ENCODE data around the gene ASTE1.
"Not testable (repeated sequence)": the region's sequence is repeated elsewhere in the genome, so short reads cannot be mapped to it uniquely, and the experiment has no call there.

ASTE1 gene

DNA sequence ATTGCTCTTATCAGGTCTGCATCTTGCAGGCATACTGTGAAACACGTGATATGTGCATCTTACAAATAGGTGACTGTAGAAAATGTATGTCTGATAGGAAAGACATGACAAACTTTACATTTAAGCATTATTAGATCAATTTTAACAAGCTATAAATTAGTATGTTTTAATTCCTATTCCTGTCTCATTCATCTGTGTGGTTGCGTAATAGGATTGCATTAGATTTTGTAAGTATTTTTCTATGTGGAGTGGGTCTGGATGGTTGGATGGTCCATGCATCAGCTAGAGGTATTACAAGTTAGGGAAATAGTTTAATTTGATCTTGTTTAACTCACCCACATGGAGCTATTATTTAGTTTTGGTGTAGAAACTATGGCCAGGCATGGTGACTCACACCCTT is 18.8 kb downstream of the ASTE1 start:
- DNase-seq: no peak

DNA sequence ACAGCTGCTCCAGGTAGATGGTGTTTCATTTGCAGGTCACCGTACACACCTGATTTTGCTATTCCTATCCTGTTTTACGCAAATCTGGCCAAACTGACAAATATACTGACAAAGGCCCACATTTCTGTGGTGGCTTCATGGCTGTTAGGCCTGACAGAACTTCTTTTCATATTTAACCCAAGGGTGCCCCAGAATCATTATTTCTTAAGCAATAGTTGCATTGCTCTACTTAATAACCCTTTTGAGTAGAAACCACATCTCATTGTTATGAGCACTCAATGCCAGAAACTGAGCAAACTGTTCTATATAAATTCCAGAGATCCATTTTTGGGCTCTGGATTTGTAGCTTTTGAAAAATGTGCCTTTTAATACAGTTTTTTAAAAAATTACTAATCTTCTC is 19.4 kb downstream of the ASTE1 start:
- DNase-seq: no peak

DNA sequence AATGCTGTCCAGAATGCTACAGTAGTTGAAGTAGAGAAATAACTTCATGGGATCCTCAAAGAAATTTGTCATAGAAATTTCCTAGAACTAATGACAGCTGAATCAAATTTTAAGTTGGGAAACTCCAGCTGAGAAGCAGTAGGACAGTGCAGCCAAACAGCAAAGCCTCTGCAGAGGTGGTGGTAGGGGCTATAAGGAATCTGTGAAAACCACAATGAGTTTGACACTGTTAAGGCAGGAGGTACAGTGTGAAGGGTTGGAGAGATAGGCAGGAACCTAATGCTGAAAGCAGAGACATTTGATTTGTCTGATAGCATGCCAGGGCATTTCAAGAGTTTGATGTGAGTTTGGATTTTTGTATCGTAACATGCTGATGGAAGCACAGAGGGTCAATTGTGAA is 22.0 kb downstream of the ASTE1 start:
- no peak for DNase-seq

DNA sequence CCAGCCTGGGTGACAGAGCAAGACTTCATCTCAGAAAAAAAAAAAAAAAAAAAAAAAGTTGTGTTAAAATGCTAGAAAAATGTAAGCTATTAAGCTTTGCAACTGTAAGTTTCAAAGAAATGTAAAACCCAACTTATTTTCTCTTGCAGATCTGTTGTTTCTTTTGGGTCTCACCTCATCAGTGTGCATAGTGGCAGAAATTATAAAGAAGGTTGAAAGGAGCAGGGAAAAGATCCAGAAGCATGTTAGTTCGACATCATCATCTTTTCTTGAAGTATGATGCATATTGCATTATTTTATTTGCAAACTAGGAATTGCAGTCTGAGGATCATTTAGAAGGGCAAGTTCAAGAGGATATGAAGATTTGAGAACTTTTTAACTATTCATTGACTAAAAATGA is 25.6 kb downstream of the ASTE1 start:
- no peak for DNase-seq

DNA sequence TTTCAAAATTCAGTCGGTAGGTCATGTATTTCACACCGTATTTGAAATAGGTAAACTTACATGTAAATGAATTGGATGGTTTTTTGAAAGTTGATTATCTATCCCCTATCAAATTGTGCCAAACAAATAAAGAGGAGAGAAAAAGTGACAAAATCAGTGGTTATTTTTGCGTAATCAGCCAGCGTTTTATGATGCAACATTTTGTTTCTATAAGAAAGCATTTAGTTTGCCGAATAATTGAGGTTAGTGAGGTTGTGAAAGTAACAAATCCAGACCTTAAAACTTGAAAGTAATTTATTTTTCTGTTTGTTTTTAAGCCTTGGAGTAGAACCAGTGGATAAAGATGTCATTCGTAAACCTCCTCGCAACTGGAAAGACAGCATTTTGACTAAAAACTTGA is 29.3 kb downstream of the ASTE1 start:
- no peak for DNase-seq

DNA sequence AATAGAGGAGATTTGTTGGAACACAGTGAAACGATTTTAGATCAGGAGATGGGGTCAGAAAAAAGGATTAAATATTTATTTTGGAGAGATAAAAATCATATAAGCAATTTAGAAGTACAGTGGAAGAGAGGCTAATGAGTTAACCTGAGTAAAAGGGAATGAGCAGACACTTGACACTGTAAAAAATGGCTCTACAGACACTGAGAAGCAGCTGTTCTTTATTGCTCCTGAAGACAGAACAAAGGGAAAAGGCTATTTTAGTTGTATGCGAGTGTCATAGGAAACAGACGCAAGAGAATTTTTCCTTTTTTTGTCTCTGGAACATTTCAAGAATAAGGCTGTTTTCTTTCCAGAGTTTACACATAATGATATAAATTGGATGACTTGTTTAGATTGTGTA is 34.3 kb downstream of the ASTE1 start:
- no peak for DNase-seq

DNA sequence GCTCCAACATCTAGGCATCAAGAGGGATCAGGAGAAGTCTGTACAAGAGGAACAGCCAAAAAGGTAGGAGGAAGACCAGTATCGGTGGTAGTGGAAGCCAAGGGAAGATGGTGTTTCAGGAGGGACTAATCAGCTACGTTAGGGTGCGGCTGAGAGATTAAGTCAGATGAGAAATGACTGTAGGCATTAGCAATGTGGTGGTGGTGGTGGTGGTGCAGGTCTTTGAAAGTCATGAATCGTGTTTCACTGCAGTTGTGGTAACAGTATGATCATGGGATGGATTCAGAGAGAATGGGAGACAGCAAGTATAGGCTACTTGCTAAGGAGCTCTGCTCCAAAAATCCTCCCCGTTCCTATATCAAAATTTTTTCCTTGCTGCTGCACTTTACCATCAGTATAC is 35.5 kb downstream of the ASTE1 start:
- no peak for DNase-seq

DNA sequence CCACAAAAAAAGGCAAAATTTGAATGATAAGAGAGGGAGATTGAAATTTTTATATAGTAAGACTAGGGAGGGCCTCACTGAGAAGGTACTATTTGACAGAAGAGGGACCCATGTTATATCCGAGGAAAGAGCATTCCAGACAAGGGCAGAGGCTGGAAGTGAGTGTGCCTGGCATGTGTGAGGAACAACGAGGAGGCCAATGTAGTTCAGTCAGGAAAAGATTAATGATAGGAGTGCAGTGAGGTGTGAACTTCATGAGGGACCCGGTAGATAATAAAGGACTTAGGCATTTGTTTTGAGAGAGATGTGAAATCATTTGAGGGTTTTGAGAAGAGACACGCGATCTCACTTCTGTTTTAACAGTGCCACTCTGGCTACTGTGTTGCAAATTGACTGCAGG is 36.3 kb downstream of the ASTE1 start:
- DNase-seq: no peak

DNA sequence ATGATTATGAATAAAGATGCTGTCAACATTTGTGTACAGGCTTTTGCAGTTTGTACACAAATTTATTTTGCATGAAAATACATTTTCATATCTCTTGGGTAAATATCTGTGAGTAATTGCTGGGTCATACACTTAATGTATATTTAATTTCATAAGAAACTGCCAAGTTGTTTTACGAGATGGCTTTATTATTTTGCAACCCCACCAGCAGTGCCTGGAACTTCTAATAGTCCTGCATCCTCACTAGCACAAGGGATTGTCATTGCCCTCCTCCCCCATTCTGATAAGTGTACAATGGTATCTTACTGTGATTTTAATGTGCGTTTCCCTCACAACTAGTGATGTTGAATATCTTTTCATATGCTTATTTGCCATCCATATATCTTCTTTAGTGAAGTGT is 45.2 kb downstream of the ASTE1 start:
- no peak for DNase-seq

DNA sequence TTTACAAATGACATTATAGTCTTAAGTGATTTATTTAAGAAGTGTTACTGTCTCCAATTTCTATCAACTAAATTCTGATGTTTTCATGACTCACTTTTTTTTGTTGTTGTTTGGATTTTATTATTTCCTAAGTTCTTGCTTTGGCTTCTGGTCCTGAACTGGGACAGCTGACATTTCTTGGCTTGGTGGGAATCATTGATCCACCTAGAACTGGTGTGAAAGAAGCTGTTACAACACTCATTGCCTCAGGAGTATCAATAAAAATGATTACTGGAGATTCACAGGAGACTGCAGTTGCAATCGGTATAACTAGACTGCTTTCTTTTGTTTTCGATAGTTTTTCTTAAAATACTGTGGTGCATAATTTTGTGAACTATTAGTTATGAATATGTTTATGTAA is 47.5 kb downstream of the ASTE1 start:
- DNase-seq: no peak

DNA sequence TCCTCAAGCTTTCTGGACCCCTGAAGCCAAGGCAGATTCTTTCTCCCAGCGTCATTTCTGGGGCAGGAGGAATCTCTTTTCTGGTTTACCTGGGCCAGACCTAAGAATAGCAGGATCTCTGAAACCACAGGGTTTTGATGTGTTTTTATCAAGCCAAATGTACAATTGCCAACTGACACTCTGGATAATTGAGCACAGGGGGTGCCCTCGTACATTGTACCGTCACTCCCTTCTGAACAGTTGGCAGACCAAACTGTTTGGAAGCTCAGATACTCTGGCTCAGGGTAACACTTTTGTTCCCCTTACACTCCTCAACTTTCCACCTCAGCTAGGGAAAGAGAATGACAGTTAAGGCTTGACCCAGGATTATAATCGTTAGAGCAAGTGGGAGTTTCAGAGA is 49.9 kb downstream of the ASTE1 start:
- no peak for DNase-seq

DNA sequence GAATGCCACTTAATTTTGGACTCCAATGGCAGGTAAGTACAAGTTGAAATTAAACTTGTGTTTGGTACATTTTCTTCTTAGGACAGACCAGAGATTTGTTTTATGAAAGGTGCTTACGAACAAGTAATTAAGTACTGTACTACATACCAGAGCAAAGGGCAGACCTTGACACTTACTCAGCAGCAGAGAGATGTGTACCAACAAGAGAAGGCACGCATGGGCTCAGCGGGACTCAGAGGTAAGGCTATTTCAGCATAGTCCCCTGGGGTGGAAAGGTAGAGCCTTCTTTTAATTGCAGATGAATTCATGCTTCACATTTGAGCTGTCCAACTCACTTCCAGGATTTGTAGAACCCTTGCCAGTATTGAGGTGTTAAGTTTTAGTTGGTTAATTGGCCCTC is 51.4 kb downstream of the ASTE1 start:
- DNase-seq: no peak

DNA sequence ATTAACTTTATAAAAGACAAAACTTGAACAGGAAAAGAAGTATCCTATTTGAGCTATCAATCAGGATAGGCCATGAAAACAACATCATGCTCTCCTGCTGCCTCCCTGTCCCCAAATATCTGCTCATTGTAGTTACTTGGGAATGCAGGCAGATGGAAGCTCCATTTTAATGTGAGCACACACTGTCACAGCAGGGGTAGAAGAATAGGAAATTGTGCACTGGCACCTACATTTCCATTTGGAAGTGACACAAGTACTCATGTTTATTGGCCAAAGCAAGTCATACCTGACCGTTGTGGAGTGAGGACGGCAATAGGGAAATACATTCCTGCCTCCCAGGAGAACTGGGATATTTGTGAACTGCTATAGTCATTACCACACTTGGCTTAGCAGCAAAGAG is 52.4 kb downstream of the ASTE1 start:
- no peak for DNase-seq

DNA sequence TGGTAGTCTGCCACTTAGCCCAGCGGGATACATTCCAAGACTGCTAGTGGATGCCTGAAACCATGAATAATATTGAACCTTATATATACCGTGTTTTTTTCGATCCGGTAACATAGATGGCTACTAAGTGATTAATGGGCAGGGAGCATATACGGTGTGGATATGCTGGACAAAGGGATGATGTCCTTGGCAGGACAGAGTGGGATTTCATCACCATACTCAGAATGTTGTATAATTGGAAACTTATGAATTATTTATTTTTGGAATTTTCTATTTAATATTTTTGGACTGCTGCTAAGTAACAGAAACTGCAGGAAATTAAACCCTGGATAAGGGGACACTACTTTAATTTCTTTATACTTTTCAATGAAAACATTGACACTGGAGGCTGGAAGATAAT is 53.2 kb downstream of the ASTE1 start:
- DNase-seq: no peak

DNA sequence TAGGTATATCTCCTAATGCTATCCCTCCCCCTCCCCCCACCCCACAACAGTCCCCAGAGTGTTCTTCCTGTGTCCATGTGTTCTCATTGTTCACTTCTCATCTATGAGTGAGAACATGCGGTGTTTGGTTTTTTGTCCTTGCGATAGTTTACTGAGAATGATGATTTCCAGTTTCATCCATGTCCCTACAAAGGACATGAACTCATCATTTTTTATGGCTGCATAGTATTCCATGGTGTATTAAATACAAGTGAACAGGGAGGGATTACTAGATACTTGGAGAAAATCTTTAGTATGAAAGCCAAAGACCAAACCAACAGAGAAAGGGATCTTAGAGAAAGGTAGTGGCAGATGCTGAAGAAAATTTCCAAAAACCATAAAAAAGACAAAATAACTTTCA is 54.0 kb downstream of the ASTE1 start:
- DNase-seq: not testable (repeated sequence)

DNA sequence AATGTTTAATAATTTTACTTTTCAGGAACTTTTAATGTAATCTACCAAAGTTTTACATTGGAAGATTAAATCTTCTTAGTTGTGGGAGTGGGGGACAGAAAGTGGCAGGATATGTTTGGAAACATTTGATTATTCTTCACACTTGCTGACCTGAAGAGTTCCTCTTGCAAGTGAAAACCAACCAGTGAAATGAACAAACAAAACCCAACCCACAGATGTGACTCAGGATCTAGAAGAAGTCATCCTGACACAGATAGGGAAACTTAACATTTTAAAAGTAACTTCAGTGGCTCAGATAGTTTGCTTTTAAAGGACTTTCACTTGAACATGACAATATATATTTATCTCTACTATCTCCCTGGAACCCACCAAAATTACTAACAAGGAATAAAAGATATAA is 55.4 kb downstream of the ASTE1 start:
- no peak for DNase-seq

DNA sequence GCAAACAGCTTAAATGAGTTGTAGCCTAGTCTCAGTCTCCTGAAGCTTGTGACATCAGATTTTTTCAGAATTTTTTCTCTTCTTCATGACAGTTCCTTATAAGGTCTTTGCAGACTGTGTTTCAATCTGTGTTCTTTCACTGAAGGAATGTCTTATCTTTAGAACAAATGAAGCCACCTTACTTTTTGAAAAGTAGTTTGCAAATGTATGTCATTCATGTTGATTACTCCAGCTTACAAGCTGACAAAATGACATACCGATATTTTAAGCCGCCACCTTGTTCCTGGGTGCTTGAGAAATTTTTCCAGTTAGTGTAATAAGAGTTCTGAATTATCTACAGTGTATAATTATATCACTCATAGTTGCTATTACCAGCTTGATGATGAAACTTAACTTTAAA is 57.0 kb downstream of the ASTE1 start:
- no peak for DNase-seq

DNA sequence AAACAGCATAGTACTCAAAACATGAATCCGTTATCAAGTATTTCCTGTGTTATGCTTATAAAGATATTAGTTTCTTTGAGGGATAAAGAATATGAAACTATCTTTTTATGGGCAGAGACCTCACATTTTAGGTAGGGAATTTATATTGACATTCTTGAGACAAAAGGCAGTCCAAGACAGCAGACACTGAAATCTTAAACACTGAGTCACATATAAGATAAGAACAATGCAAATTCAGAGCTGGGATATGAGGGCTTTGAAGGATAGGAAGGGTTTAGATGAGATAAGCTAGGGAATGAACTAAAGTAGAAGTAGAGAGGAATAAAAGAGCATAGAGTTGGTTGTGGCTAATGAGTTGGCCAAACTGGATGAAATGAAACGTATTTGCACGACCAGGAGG is 58.4 kb downstream of the ASTE1 start:
- DNase-seq: no peak

DNA sequence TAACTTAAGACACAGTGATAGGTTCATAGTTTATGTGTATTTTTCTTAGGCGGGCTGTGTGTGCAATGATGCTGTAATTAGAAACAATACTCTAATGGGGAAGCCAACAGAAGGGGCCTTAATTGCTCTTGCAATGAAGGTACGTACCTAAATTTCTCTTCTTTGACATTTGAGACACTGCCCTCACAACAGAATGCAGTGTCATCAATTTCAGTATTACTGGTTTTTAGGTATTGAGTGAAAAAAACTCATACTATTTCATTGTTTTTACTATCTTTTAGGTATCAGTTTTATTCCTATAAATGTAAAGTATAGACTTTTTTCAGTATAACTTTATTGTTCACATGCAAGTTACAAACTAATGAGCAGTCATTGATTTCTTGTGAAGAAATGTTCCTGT is 59.3 kb downstream of the ASTE1 start:
- no peak for DNase-seq

DNA sequence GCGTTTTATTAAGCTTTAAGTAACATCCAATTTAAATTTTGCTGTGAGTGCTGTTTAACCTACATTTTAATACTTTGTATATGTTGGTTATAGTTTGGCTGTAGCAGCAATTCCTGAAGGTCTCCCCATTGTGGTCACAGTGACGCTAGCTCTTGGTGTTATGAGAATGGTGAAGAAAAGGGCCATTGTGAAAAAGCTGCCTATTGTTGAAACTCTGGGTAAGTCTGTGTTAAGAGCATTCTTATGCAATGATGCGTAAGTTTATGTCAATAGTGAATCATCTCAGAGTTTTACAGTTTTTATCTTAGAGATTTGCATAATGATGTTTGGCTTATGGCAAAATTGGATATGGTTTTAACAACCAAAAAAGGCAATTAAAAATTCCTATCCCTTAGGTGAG is 62.7 kb downstream of the ASTE1 start:
- no peak for DNase-seq

All from NCI-H446 (cell line).